Astrocyte of the hippocampus (primary cell): Measurements from ENCODE around the gene LRRC4C.

Source experiments
- DNase-seq: peaks from one replicate; pipeline ENCODE4 v3.0.0; 2011; ENCODE audit warnings: low read depth, low spot score

LRRC4C gene

GRCh38 chr11:41119484-41119883 is 340.0 kb downstream of the LRRC4C start:
- no peak for DNase-seq

DNA sequence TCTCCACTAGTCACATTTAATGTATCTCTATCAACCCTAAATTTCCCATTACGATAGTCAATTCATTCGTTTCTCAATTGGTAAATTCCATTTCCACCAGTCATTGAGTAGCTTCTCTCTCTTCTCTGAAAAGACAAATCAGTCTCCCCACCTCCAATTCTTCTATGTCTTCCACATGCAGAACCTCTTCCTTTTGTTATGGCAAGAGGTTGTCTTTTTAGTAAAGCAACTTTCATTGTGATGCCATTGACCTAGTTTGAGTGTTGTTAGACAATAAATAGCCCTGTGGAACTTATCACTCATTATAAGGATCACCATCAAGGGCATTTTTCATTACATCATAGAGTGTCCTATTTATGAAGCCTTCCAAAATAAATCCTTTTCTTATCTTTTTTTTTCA is 340.9 kb downstream of the LRRC4C start:
- no peak for DNase-seq

GRCh38 chr11:41116970-41117369 is 342.5 kb downstream of the LRRC4C start:
- no peak for DNase-seq

DNA sequence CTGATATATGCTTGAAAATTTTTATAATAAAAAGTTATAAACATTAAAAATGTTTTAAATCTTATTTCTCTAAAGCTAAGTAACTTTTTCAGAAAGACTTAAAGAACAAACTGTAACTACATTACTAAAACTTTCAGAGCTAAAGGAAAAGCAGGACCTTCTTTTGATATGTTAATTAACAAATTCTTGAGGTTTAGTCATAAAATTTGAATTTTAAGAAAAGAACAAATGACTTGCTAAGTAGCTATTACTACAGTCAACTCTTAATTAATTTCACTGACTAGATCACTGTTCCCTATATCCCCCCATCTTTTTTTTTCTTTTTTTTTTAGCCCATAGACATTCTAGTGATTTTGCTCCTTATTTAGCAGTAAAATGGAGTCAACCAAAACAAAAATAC is 344.4 kb downstream of the LRRC4C start:
- DNase-seq = peak; percentile 9

DNA sequence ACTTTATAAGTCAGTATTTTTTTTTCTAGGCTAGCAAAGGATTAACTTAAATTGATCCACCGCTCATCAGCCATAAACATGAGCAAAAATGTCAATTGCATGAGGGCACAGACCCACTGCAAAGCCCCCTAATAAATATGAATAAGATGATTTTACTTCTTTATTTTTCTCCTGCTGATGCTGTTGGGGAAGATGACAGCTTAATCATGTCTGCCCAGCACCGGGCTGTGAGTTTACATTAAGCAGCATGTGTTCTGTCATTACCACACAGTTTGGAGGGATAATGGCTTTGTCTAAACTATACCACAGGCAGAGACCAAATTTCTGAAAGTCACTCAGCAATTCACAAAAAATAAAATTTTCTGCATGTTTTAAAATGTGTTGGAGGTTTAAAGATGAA is 346.3 kb downstream of the LRRC4C start:
- no peak for DNase-seq

- no peak for DNase-seq
These were observed 348.9 kb downstream of the LRRC4C start for GRCh38 chr11:41110527-41110926.

- no peak for DNase-seq
These were observed 357.0 kb downstream of the LRRC4C start for GRCh38 chr11:41102471-41102870.

- no peak for DNase-seq
These were observed 359.8 kb downstream of the LRRC4C start for GRCh38 chr11:41099654-41100053.

GRCh38 chr11:41085123-41085522 is 374.3 kb downstream of the LRRC4C start:
- DNase-seq = no peak

- DNase-seq = no peak
These were observed 377.6 kb downstream of the LRRC4C start for GRCh38 chr11:41081756-41082285.

DNA sequence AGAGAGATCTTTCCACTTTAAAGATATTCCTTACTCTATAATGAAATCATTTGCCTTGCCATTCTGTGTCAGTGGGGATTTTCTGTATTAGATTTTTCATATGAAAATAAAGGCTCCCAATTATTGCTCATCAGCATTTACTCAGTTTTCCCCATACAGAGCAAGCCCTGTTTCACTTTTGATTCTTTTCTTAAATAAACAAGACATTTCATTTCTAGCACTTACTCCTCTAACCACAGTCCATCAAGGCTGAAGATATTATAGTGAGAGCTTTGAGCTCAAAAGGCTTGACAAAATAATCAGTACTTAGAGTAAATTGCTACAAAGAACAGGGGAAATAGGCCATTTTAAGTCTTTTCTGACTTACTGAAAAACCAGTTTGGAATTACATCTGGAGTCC is 385.1 kb downstream of the LRRC4C start:
- peak; percentile 17 for DNase-seq

DNA sequence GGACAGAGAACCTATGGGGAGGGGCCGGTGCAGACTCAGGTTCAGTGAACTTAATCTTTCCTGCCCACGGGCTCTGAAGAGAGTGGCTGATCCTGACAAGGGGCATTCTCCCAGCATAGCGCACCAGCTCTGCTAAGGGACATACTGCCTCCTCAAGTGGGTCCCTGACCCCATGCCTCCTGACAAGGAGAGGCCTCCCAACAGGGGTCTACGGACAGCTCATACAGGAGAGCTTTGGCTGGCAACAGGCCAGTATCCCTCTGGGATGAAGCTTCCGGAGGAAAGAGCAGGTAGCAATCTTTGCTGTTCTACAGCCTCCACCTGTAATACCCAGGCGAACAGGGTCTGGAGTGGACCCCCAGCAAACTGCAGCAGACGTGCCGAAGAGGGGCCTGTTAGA is 394.0 kb downstream of the LRRC4C start:
- no peak for DNase-seq

DNA sequence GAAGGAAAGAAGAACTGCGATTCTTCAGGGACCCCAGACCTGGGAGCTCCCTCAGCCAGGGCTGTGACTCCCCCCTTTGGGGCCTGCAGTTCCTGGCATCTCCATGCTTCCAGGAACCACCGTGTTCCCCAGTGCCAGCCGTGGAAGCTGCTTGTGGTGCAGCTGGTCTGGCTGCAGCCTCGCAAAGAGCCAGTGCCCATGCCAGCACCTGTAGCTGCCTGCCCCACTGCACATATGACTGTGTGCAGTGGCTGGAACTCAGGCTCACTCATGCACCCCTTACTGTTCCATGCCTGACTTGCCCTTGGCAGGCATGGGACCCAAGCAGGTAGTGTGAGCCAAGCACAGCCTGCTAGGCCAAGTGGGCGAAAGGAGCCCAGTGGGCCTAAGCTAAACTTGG is 401.3 kb downstream of the LRRC4C start:
- DNase-seq = no peak

DNA sequence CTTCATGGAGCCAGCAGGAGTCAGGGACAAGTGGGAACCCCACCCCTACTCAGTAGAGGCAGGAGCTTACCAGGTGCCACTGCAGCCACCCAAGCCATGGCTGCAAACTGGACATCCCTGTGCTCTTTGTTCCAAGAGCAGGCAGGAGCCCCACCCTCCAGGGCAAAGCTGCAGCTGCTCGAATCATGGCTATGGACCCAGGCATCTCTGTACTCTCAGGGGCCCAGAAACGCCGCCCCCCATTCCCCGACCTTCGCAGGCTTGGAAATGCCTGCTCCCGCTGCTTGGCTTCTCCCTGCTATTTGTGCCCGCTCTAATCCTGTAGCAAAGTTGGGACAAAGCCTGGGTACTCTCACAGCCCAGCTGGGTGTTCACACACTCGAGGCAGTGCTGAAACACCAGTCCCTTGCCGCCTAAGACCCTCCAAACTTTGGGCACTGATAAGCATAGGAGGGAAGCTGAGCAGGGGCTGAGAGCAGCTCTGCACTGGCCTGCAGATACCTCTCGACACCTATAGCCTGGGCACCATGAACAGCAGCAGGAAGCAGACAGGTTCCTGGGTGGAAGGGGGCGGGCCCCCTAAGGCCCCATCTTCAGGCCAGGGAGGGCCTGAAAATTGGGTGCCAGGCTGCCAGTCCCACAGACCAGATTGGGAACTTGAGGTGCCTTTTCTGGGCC is 402.4 kb downstream of the LRRC4C start:
- no peak for DNase-seq

DNA sequence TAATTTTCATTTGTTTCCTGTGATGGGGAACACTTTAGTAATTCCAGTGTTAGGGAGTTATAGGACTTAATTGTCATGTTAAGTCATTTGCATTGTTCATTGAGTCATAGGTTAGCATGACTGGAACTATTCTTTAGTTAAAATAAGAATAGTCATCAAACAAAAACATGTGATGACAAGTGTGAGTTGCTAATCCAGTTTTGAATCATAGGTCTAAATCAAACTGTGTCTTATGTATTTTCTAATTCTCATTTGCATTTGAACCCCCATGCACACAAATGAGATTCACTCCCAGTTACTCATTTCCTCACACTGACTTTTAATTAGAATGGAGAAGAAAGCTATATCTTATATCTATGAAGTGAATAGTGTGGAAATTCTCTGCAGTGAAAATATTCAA is 405.6 kb downstream of the LRRC4C start:
- no peak for DNase-seq

GRCh38 chr11:41051919-41052635 is 407.4 kb downstream of the LRRC4C start:
- no peak for DNase-seq

DNA sequence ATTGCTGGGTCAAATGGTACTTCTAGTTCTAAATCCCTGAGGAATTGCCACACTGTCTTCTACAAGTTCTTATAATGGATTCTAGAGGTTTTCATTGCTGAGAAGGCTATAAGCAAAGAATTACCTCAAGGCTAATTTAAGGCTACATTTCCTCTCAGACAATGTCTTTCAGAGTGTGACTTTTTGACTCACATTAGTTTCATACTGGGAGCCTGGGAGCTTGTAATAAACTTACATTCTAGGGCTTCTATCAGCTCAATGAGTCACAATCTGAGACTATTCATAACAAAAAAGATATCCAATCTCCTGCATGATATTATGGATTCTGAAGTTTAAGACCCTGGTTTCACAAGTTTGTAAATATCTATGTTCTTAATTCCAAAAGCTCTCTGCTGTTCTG is 408.7 kb downstream of the LRRC4C start:
- DNase-seq = no peak

GRCh38 chr11:41047229-41047628 is 412.2 kb downstream of the LRRC4C start:
- no peak for DNase-seq

GRCh38 chr11:41045266-41045665 is 414.2 kb downstream of the LRRC4C start:
- DNase-seq = no peak

DNA sequence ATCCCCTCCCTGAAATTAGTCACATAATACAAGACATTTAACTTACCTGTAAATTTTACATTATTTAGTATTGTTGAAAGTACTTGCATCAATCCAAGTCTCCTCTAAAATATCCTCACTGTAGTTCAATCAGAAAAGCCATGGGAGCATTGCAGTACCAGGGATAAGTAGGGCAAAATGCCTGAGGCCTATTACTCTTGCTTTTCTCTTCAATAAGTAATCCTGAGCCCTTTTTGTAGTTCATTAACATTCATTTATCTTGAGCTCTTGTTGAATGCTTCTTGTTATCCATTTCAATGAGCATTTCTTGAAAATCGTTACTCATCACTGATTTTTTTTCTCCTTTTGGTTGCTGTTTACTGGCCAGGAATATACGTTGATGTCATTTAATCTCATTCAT is 414.7 kb downstream of the LRRC4C start:
- no peak for DNase-seq

DNA sequence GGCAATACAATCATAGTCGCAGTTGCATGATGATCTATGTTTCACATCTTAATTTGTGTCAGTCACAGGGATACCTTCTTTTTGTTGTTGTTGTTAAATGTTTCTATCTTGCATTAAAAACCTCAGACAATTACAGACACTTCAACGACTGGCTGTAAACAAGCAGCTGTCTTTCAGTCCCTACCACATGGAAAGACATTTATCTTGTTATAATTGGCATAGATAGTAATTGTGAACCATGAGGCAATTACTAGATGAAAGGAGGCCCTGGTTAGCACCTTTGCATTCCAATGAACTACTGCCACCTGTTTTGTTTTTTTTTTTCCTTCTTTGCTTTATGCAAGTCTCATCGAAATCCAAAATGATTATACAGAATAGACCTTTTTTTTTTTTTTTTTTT is 416.8 kb downstream of the LRRC4C start:
- no peak for DNase-seq

DNA sequence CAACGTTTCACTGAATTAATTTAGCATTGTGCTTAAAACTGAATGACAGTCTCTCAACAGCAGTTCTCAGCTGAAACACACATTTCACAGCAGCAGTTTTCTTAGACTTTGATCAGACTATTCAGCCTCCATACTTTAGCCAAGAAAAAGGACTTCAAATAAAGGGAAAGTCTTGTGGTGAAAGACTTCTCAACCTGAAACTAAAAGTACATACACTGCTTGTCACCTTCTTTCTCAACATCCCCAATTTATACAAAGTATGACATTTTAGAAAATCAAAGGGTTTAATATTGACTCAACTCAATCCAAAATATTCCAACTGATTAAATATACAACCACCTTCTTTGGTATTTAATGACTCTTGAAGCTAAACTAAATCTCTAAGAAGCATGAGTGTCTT is 419.0 kb downstream of the LRRC4C start:
- no peak for DNase-seq

DNA sequence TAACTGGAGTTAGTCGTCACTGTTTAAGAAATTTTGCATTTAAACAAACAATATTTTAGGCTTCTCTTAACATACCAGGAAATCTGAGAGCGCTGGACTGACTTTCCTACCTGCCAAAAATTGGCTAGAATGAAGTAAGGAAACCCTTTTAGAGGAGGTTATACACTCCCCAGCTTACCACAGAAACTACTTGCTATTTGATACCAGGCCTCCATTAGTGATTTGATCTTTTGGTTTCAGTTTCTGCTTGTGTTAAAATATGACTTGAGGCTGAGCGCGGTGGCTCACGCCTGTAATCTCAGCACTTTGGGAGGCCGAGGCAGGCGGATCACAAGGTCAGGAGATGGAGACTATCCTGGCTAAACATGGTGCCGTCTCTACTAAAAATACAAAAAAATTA is 419.9 kb downstream of the LRRC4C start:
- DNase-seq = no peak
